GM23248 (cell line): ENCODE results near the gene GIPC2.

Source experiments
- EZH2 ChIP-seq: fragments of 200-600 bp; sonication (generic); IDR thresholded peaks from 2 replicates; pipeline ENCODE4 v1.6.1; 2018; ENCODE audit warnings: antibody characterized with exemption, mild to moderate bottlenecking; ENCODE audit not compliant: insufficient read depth, poor library complexity, severe bottlenecking
- EZH2phosphoT487 ChIP-seq: fragments of 200-600 bp; sonication (generic); IDR thresholded peaks from 2 replicates; pipeline ENCODE4 v1.6.1; 2018; ENCODE audit warnings: antibody characterized with exemption, moderate library complexity, mild to moderate bottlenecking, low read depth; ENCODE audit not compliant: insufficient read depth

DNA sequence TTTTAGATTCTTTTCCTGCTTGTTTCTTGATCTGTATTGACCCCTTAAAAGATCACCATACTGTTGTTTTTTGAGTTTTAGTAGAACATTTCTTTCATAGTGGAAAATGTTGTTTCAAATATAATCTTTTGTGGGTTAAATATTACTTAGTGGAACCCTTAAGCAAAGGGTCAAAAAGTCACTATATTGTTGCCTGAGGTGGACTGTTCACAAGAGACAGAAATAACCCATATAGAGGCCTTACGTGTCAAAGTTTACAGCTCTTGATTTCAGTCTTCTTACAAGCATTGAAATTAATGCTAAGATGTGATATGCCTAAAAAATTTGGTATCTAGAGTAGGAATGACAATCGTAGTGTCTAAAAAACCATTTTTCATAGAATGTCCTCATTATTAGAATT lies 34.7 kb upstream of the GIPC2 start:
- TF ChIP-seq EZH2 (no peak), EZH2phosphoT487 (no peak)
